WTC11 (cell line): ENCODE data around the gene MYO3A. TPM values are rescaled to one million over a fixed set of nuclear protein-coding genes. Genes with fewer than 3 reads are reported as not detected.

Experiments
- ATAC-seq: fragments of 200-7000 bp; cut with Tn5 transposase; 2 replicates; pipeline ENCODE4 v1.10.0; 2021; ENCODE audit warnings: mild to moderate bottlenecking, moderate library complexity
- CTCF ChIA-PET: fragments of 300-600 bp; sonication (Branson Sonifier 250); formaldehyde crosslinking; loops from one replicate; lab custom pipeline; 2021; ENCODE audit warnings: antibody characterized with exemption; lab: Charles Lee
- POLR2A ChIA-PET: fragments of 350-600 bp; sonication (Branson Sonifier 250); formaldehyde crosslinking; loops from one replicate; lab custom pipeline; 2021; ENCODE audit warnings: antibody characterized with exemption; lab: Charles Lee
- DNase-seq: peaks from one replicate; pipeline ENCODE4 v3.0.0; 2021; ENCODE audit warnings: low spot score
- H3K27ac Mint-ChIP-seq: 2 replicates; pipeline ENCODE4 v1.8.0; 2021; ENCODE audit warnings: mixed read lengths
- H3K27me3 Mint-ChIP-seq: 2 replicates; pipeline ENCODE4 v1.8.0; 2021; ENCODE audit warnings: low read depth, mild to moderate bottlenecking, moderate library complexity, mixed read lengths
- H3K36me3 Mint-ChIP-seq: 2 replicates; pipeline ENCODE4 v1.8.0; 2021; ENCODE audit warnings: mixed read lengths
- H3K4me1 Mint-ChIP-seq: 2 replicates; pipeline ENCODE4 v1.8.0; 2022; ENCODE audit warnings: mixed read lengths
- H3K4me3 Mint-ChIP-seq: 2 replicates; pipeline ENCODE4 v1.8.0; 2021; ENCODE audit warnings: mild to moderate bottlenecking, moderate library complexity, mixed read lengths
- H3K9me3 Mint-ChIP-seq: 2 replicates; pipeline ENCODE4 v1.8.0; 2021; ENCODE audit warnings: mixed read lengths
- CBFB ChIP-seq: sonication (generic); formaldehyde crosslinking; IDR thresholded peaks from 2 replicates; pipeline ENCODE4 v1.8.1; 2022; ENCODE audit warnings: mild to moderate bottlenecking, low read depth, missing genetic modification reagents
- CREB1 ChIP-seq: sonication (generic); formaldehyde crosslinking; IDR thresholded peaks from 2 replicates; pipeline ENCODE4 v1.8.0; 2023; ENCODE audit warnings: mild to moderate bottlenecking, missing genetic modification reagents
- E2F1 ChIP-seq: sonication (generic); formaldehyde crosslinking; IDR thresholded peaks from 2 replicates; pipeline ENCODE4 v1.8.0; 2022; ENCODE audit warnings: mild to moderate bottlenecking, missing genetic modification reagents
- ETV6 ChIP-seq: sonication (generic); formaldehyde crosslinking; IDR thresholded peaks from 2 replicates; pipeline ENCODE4 v1.8.1; 2022; ENCODE audit warnings: mild to moderate bottlenecking, missing genetic modification reagents
- JUN ChIP-seq: sonication (generic); formaldehyde crosslinking; IDR thresholded peaks from 2 replicates; pipeline ENCODE4 v1.8.0; 2023; ENCODE audit warnings: mild to moderate bottlenecking, missing genetic modification reagents
- NR1H2 ChIP-seq: sonication (generic); formaldehyde crosslinking; IDR thresholded peaks from 2 replicates; pipeline ENCODE4 v1.9.0; 2021; ENCODE audit warnings: mild to moderate bottlenecking, moderate library complexity, missing genetic modification reagents
- PRDM15 ChIP-seq: sonication (generic); formaldehyde crosslinking; IDR thresholded peaks from 2 replicates; pipeline ENCODE4 v1.8.0; 2022; ENCODE audit warnings: missing genetic modification reagents
- STAT6 ChIP-seq: sonication (generic); formaldehyde crosslinking; conservative IDR thresholded peaks from 2 replicates; pipeline ENCODE4 v1.8.1; 2023; ENCODE audit warnings: mild to moderate bottlenecking, low read depth, missing genetic modification reagents, moderate library complexity
- ZBTB21 ChIP-seq: sonication (generic); formaldehyde crosslinking; IDR thresholded peaks from 2 replicates; pipeline ENCODE4 v1.8.1; 2023; ENCODE audit warnings: mild to moderate bottlenecking, missing genetic modification reagents, borderline replicate concordance
- ZMAT4 ChIP-seq: fragments of 250-450 bp; sonication (Bioruptor Pico); IDR thresholded peaks from 2 replicates; pipeline ENCODE4 v1.9.0; 2021; ENCODE audit warnings: mild to moderate bottlenecking
- ZNF219 ChIP-seq: sonication (generic); formaldehyde crosslinking; IDR thresholded peaks from 2 replicates; pipeline ENCODE4 v1.8.0; 2023; ENCODE audit warnings: missing genetic modification reagents, mild to moderate bottlenecking, borderline replicate concordance
- ZNF232 ChIP-seq: sonication (generic); formaldehyde crosslinking; IDR thresholded peaks from 2 replicates; pipeline ENCODE4 v1.8.0; 2022; ENCODE audit warnings: mild to moderate bottlenecking, missing genetic modification reagents
- ZNF425 ChIP-seq: fragments of 250-450 bp; sonication (Bioruptor Pico); conservative IDR thresholded peaks from 2 replicates; pipeline ENCODE4 v1.9.0; 2021; ENCODE audit warnings: mild to moderate bottlenecking
- ZNF512 ChIP-seq: sonication (generic); formaldehyde crosslinking; IDR thresholded peaks from 2 replicates; pipeline ENCODE4 v1.8.1; 2022; ENCODE audit warnings: missing genetic modification reagents, borderline replicate concordance
- total RNA-seq: library from RNA; stranded (reverse); gene quantifications from 3 replicates; pipeline ENCODE4 v1.2.3, GENCODE V29; 2021

Gene MYO3A
- total RNA-seq, 1 experiment from 2014 or later = 3.7 TPM

GRCh38 chr10:26215935-26216584 lies 282.0 kb downstream of the MYO3A start (continued):
- TF ChIP-seq CREB1 (CRISPR knock-in tag) (peak; percentile 81; the same call in 1 of the 2 replicates), ZNF232 (CRISPR knock-in tag) (0 out of 2 replicates have a peak, but pooled peaks have one; percentile 85), E2F1 (CRISPR knock-in tag) (peak; percentile 71), NR1H2 (peak; percentile 80; the same call in 1 of the 2 replicates), CBFB (CRISPR knock-in tag) (0 out of 2 replicates have a peak, but pooled peaks have one; percentile 34), STAT6 (CRISPR knock-in tag) (0 out of 2 replicates have a peak, but pooled peaks have one; percentile 77), ETV6 (CRISPR knock-in tag) (peak; percentile 91), ZBTB21 (CRISPR knock-in tag) (peak; percentile 78; the same call in 1 of the 2 replicates), ZMAT4 (CRISPR knock-in tag) (no peak), PRDM15 (CRISPR knock-in tag) (0 out of 2 replicates have a peak, but pooled peaks have one; percentile 5), JUN (peak; percentile 88)

GRCh38 chr10:26216585-26217395 lies 282.8 kb downstream of the MYO3A start, which contains the start of gene GAD2:
Gene GAD2, plus strand, starts transcription at chr10:26216774. Its CDS starts 36 bp downstream, at chr10:26216810.
- peaks cover 72% of the 10 kb centered on the region for H3K27me3 Mint-ChIP-seq
- no peak for ATAC-seq
- TF ChIP-seq ZNF219 (CRISPR knock-in tag) (0 out of 2 replicates have a peak, but pooled peaks have one; percentile 7), ZNF512 (CRISPR knock-in tag) (no peak), ZNF425 (CRISPR knock-in tag) (no peak)
- ChIA-PET CTCF (interaction anchor here (0.5 to 1.0 kb wide), 4 partner anchors 45 to 342 kb away, joined by 3 to 5 read pairs (median 3); no protein-coding TSS in a partner anchor), POLR2A (interaction anchor here (0.8 kb wide), 1 partner anchor 16 kb away, joined by 3 read pairs; no protein-coding TSS in a partner anchor)
- no peaks in the 10 kb centered on the region for H3K9me3 Mint-ChIP-seq
- no peaks in the 10 kb centered on the region for H3K36me3 Mint-ChIP-seq
- peak within 1 kb of the TSS; percentile 76 for H3K4me3 Mint-ChIP-seq
- peaks cover 66% of the 10 kb centered on the region for H3K4me1 Mint-ChIP-seq
- H3K27ac Mint-ChIP-seq = no peak within 1 kb of the TSS
- DNase-seq = no peak
